ENCODE measurements around the gene GNB5. TPM values are rescaled to one million over a fixed set of nuclear protein-coding genes. Genes with fewer than 3 reads are reported as not detected.
A peak's percentile ranks its signal among the peaks of the same experiment; 100 is the strongest.

Gene GNB5
- total and polyA plus RNA-seq, 8 donors = 12.2 to 28.2 (median 15.8) TPM

DNA sequence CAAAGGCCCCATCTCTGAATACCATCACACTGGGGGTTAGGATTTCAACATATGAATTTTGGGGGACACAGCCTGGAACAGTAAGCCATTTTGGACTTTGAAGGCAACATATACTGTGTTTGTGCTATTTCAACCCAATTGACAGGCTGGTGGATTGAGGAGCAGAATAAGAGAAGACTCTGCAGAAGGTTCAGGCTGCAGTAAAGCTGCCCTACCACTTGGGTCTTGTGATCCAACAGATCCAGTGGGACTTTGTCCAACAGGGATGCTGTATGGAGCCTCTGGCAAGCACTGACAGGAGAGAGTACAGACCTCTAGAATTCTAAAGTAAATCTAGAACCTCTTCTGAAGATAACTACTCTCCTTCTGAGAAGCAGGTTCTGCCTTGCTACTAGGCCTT is 77.5 kb downstream of the GNB5 start:
- DNase-seq (peak in 1 of 6 donors; percentile 13), ATAC-seq (no peak), FAIRE-seq (no peak)
- H3K36me3 ChIP-seq = no peaks in the 10 kb centered on the region
- TF ChIP-seq, protein P1, sequence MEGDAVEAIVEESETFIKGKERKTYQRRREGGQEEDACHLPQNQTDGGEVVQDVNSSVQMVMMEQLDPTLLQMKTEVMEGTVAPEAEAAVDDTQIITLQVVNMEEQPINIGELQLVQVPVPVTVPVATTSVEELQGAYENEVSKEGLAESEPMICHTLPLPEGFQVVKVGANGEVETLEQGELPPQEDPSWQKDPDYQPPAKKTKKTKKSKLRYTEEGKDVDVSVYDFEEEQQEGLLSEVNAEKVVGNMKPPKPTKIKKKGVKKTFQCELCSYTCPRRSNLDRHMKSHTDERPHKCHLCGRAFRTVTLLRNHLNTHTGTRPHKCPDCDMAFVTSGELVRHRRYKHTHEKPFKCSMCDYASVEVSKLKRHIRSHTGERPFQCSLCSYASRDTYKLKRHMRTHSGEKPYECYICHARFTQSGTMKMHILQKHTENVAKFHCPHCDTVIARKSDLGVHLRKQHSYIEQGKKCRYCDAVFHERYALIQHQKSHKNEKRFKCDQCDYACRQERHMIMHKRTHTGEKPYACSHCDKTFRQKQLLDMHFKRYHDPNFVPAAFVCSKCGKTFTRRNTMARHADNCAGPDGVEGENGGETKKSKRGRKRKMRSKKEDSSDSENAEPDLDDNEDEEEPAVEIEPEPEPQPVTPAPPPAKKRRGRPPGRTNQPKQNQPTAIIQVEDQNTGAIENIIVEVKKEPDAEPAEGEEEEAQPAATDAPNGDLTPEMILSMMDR (IDR thresholded peaks at IDR 0.05) = no peak
- H3K27ac ChIP-seq = no peak overlapping the region
- no peaks in the 10 kb centered on the region for H3K9me3 ChIP-seq
- H3K27me3 ChIP-seq = no peaks in the 10 kb centered on the region
- H3K4me1 ChIP-seq = peaks cover 14 to 27% (median 18%) of the 10 kb centered on the region in 3 donors
- intact Hi-C loops (cut with DNase I) = no loop called here
- no peak overlapping the region for H3K4me3 ChIP-seq

DNA sequence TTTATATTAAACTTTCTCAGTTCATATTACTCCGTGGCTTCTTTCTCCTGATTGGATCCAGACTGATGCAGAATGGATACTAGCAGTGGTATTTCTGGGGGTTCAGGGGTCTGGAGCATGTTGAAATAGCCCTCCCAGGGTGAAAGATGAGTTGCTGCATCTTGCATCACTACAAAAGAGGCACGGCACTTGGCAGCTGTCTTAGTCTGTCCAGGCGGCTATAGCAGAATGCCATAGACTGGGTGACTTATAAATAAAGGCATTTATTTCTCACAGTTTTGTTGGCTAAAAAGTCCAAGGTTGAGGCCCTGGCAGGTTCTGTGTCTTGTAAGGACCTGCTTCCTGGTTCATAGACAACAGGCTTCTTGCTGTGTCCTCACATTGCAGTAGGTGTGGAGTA is 78.0 kb downstream of the GNB5 start:
- H3K4me1 ChIP-seq = peaks cover 14 to 27% (median 18%) of the 10 kb centered on the region in 3 donors
- no peak overlapping the region for H3K27ac ChIP-seq
- no peaks in the 10 kb centered on the region for H3K27me3 ChIP-seq
- intact Hi-C loops (cut with DNase I) = no loop called here
- DNase-seq (peak in 1 of 6 donors; percentile 15), ATAC-seq (no peak), FAIRE-seq (no peak)
- no peaks in the 10 kb centered on the region for H3K9me3 ChIP-seq
- WGBS, 2 donors = 81 to 89% methylated on average over 3 of the region's 3 CpGs
- no peak overlapping the region for H3K4me3 ChIP-seq
- TF ChIP-seq, protein P1 (IDR thresholded peaks at IDR 0.05) = no peak
- no peaks in the 10 kb centered on the region for H3K36me3 ChIP-seq

DNA sequence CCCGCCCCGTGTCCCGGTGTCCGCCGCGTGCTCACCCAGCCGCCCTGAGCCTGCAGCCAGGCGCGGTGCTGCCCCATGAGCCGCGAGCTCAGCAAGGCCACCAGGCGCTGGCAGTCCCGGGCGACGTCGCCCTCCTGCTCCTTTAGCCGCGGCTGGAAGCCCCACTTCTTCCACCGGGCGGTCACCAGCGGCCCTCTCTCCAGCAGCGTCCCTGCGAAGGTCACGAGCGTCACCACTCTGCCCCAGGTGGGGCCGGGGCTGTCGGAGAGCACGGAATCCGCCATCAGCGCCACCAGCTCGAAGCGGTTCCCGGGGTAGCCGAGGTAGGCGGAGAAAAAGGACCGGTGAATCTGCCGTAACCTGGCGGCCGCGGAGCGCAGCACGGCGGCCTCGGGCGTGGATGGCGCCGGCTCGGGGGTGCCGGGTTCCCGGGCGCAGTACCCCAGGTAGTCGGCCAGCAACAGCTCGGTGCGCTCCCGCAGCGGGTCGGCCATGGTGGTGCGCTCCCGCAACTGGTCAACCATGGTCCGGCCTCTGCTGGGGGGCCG is 78.9 kb downstream of the GNB5 start:
- DNase-seq = peak in 4 of 6 donors; percentile 27 to 72 (median 59)
- Histone ChIP-seq H3K4me1 (peaks cover 14 to 24% (median 18%) of the 10 kb centered on the region in 3 donors), H3K36me3 (no peaks in the 10 kb centered on the region), H3K27me3 (no peaks in the 10 kb centered on the region), H3K9me3 (no peaks in the 10 kb centered on the region), H3K4me3 (peak overlapping the region in 3 of 4 donors; percentile 4 to 35 (median 10)), H3K27ac (peak overlapping the region in 1 of 4 donors; percentile 1)
- no peak for FAIRE-seq
- intact Hi-C loops (cut with DNase I) = no loop called here
- WGBS, 2 donors = 28 to 33% methylated on average over 46 to 61 of the region's 61 CpGs
- TF ChIP-seq, protein P1 (IDR thresholded peaks at IDR 0.05) = no peak
- peak; percentile 9 to 56 (median 48) for ATAC-seq

DNA sequence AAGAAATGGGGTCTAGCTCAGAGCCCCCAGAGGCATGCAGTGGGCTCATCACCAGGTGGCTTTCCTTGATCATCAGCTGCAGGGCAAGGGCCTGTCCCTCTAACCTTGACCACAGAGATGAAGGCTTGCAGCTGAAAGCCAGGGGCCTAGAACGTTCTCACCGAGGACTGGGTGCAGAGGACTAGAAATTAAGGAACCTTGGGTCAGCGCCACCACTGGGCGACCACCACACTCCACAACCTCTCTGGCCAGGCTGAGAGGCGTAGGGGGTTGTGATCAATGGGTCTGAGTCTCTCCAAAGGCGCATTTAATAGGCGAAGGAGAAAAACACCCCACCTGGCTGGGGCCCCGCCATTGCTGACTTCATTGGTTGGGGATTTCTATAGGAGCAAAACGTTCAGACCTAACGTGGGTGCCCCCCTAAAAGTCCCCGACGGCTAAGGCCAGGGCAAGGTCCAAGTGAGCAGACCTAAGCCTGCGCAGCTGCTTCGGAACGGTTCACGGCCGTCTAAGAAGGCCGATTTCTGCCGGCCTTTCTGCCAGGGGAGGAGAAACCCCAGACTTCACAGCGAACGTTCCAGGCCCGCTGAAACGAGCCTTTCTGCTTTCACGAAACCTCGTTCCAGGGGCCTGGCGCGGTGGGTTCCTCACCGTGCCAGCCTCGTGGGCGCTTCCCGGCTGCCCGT is 79.5 kb downstream of the GNB5 start:
- H3K4me3 ChIP-seq = peak overlapping the region in 2 of 4 donors; percentile 4 to 35
- H3K36me3 ChIP-seq = no peaks in the 10 kb centered on the region
- TF ChIP-seq, protein P1 (IDR thresholded peaks at IDR 0.05) = no peak
- H3K27me3 ChIP-seq = no peaks in the 10 kb centered on the region
- WGBS, 2 donors = 68 to 70% methylated on average over 29 to 32 of the region's 32 CpGs
- peaks cover 14 to 18% (median 16%) of the 10 kb centered on the region in 3 donors for H3K4me1 ChIP-seq
- DNase-seq (no peak), FAIRE-seq (no peak), ATAC-seq (no peak)
- intact Hi-C loops (cut with DNase I) = no loop called here
- H3K9me3 ChIP-seq = no peaks in the 10 kb centered on the region
- peak overlapping the region in 1 of 4 donors; percentile 1 for H3K27ac ChIP-seq

All from pancreas (tissue), 10 donors.